Measurements from ENCODE around the gene ANKS3. TPM values are rescaled to one million over a fixed set of nuclear protein-coding genes. Genes with fewer than 3 reads are reported as not detected.

The ANKS3 gene
- total and polyA plus RNA-seq, 10 of the 15 experiments (the other 5 are each of a cell fraction or from before 2014, with no cell fraction given) = 0.29 to 14.2 (median 8.5) TPM

DNA sequence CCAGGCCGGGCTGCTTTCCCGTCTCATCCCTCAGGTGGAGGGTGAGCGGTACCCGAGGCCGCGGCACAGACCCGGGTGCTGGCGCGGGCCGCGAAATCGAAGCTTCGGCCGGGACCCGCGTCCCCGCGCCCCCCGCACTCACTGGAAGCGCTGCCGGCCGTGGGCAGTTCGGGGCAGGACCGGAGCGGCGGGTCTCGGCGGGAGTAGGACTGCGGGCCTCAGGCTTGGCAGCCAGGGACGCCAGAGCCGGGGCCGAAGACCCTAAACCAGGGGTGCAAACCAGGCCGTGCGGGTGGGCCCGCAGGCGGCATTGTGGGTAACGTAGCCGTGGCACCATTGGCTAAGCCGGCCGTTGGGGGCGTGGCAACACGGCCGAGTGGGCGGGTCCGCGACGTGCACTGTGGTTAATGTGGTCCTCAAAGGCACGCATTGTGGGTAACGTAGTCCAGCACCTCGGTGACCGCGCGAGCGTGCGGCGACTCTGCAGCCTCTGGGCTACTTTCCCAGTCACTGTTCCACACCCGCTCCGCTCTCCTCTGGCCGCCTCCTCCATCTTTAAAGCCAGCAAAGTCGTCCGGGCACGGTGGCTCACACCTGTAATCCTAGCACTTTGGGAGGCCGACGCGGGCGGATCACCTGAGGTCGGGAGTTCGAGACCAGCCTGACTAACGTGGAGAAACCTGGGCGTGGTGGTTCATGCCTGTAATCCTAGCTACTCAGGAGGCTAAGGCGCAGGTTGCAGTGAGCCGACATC is 33.0 kb upstream of the ANKS3 start, which contains the start of gene ZNF500 (continued):
- TF ChIP-seq ZNF592 (IDR thresholded peaks at IDR 0.05) (no peak), CEBPB (IDR thresholded peaks at IDR 0.05; ENCODE audit: borderline replicate concordance in 1 of 2, low read depth in 2 of 2, low read length in 2 of 2) (no peak), HDGF (IDR thresholded peaks at IDR 0.05) (peak; percentile 90), MTA2 (IDR thresholded peaks at IDR 0.05; ENCODE audit: low read depth) (no peak), ZZZ3 (IDR thresholded peaks at IDR 0.05; ENCODE audit: control insufficient read depth, insufficient read length, low read depth) (no peak), NR2C1 (IDR thresholded peaks at IDR 0.05) (peak; percentile 59), ATF3 (IDR thresholded peaks at IDR 0.05; ENCODE audit: borderline replicate concordance, extremely low read depth, low read depth, low read length) (no peak), RB1 (IDR thresholded peaks at IDR 0.05; ENCODE audit: borderline replicate concordance) (no peak; the same call in 1 of the 2 replicates), HDAC6 (IDR thresholded peaks at IDR 0.05; ENCODE audit: unreplicated experiment) (no peak), NRF1 (conservative IDR thresholded peaks at IDR 0.05; ENCODE audit: low read depth, low read length) (no peak), MYB (IDR thresholded peaks at IDR 0.05; ENCODE audit: borderline replicate concordance, low read depth, low read length) (no peak), NFIC (IDR thresholded peaks at IDR 0.05; ENCODE audit: low read depth, low read length) (no peak), RELA (IDR thresholded peaks at IDR 0.05; ENCODE audit: borderline replicate concordance, partially characterized antibody) (peak; percentile 27), DPF2 (IDR thresholded peaks at IDR 0.05) (0 out of 2 replicates have a peak, but pooled peaks have one; percentile 65), CHD4 (IDR thresholded peaks at IDR 0.05) (no peak), RAD21 (IDR thresholded peaks at IDR 0.05; ENCODE audit: insufficient read depth, low read depth, low read length) (no peak), BRCA1 (IDR thresholded peaks at IDR 0.05; ENCODE audit: low read depth, low read length) (no peak), STAT1 (conservative IDR thresholded peaks at IDR 0.05) (no peak)
- TF ChIP-seq, protein P1, sequence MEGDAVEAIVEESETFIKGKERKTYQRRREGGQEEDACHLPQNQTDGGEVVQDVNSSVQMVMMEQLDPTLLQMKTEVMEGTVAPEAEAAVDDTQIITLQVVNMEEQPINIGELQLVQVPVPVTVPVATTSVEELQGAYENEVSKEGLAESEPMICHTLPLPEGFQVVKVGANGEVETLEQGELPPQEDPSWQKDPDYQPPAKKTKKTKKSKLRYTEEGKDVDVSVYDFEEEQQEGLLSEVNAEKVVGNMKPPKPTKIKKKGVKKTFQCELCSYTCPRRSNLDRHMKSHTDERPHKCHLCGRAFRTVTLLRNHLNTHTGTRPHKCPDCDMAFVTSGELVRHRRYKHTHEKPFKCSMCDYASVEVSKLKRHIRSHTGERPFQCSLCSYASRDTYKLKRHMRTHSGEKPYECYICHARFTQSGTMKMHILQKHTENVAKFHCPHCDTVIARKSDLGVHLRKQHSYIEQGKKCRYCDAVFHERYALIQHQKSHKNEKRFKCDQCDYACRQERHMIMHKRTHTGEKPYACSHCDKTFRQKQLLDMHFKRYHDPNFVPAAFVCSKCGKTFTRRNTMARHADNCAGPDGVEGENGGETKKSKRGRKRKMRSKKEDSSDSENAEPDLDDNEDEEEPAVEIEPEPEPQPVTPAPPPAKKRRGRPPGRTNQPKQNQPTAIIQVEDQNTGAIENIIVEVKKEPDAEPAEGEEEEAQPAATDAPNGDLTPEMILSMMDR (IDR thresholded peaks at IDR 0.05 in 2 of 3, conservative IDR thresholded peaks at IDR 0.05 in 1 of 3; ENCODE audit: control insufficient read depth in 2 of 3, extremely low read depth in 1 of 3, insufficient read depth in 1 of 3, low read depth in 3 of 3, low read length in 3 of 3) = no peak
- TF ChIP-seq, protein P2, sequence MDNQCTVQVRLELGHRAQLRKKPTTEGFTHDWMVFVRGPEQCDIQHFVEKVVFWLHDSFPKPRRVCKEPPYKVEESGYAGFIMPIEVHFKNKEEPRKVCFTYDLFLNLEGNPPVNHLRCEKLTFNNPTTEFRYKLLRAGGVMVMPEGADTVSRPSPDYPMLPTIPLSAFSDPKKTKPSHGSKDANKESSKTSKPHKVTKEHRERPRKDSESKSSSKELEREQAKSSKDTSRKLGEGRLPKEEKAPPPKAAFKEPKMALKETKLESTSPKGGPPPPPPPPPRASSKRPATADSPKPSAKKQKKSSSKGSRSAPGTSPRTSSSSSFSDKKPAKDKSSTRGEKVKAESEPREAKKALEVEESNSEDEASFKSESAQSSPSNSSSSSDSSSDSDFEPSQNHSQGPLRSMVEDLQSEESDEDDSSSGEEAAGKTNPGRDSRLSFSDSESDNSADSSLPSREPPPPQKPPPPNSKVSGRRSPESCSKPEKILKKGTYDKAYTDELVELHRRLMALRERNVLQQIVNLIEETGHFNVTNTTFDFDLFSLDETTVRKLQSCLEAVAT (IDR thresholded peaks at IDR 0.05) = peak; percentile 92
- TF ChIP-seq, protein P3, sequence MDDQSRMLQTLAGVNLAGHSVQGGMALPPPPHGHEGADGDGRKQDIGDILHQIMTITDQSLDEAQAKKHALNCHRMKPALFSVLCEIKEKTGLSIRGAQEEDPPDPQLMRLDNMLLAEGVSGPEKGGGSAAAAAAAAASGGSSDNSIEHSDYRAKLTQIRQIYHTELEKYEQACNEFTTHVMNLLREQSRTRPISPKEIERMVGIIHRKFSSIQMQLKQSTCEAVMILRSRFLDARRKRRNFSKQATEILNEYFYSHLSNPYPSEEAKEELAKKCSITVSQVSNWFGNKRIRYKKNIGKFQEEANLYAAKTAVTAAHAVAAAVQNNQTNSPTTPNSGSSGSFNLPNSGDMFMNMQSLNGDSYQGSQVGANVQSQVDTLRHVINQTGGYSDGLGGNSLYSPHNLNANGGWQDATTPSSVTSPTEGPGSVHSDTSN (IDR thresholded peaks at IDR 0.05; ENCODE audit: insufficient replicate concordance, low read depth, low read length) = no peak
